Breast epithelium (tissue), 3 donors: ENCODE data around the gene HDAC4.

Experiments used
- POLR2A ChIP-seq: fragments of 450-650 bp; IDR thresholded peaks from one replicate; pipeline ENCODE4 v1.6.1; 2016; ENCODE audit warnings: antibody characterized with exemption, mild to moderate bottlenecking, moderate library complexity
- POLR2AphosphoS5 ChIP-seq, 3 donors: sonication (generic); formaldehyde crosslinking; IDR thresholded peaks; one replicate each; pipeline ENCODE4 v1.6.1; 2017; ENCODE audit warnings: antibody characterized with exemption in 3 of 3

- TF ChIP-seq POLR2AphosphoS5 (IDR thresholded peaks at IDR 0.05) (no peak), POLR2A (no peak)
These were observed at the start of gene HDAC4 for GRCh38 chr2:239400596-239401066.
